ENCODE results near the gene LRWD1.
"Not testable (repeated sequence)": the region's sequence is repeated elsewhere in the genome, so short reads cannot be mapped to it uniquely, and the experiment has no call there.

LRWD1 gene

GRCh38 chr7:102498321-102498720 is 33.5 kb downstream of the LRWD1 start:
- not testable (repeated sequence) for DNase-seq

GRCh38 chr7:102503141-102503540 is 38.4 kb downstream of the LRWD1 start:
- not testable (repeated sequence) for DNase-seq

GRCh38 chr7:102505298-102506185 is 40.8 kb downstream of the LRWD1 start:
- not testable (repeated sequence) for DNase-seq

- DNase-seq, result not testable (repeated sequence)
Measured at GRCh38 chr7:102507410-102508088, 42.8 kb downstream of the LRWD1 start.

- not testable (repeated sequence) for DNase-seq
Measured at GRCh38 chr7:102510575-102510974, 45.8 kb downstream of the LRWD1 start.

- not testable (repeated sequence) for DNase-seq
Measured at GRCh38 chr7:102511860-102512522, 47.2 kb downstream of the LRWD1 start.

- not testable (repeated sequence) for DNase-seq
Measured at GRCh38 chr7:102512642-102513221, 47.9 kb downstream of the LRWD1 start.

- not testable (repeated sequence) for DNase-seq
Measured at GRCh38 chr7:102514881-102515721, 50.3 kb downstream of the LRWD1 start.

GRCh38 chr7:102515889-102516288 is 51.1 kb downstream of the LRWD1 start:
- not testable (repeated sequence) for DNase-seq

GRCh38 chr7:102516951-102517350 is 52.2 kb downstream of the LRWD1 start:
- not testable (repeated sequence) for DNase-seq

GRCh38 chr7:102517550-102518147 is 52.9 kb downstream of the LRWD1 start, which contains the start of gene RASA4B:
TSS of gene RASA4B (minus strand) at chr7:102517777. CDS start at chr7:102517710, 67 bp downstream.
- not testable (repeated sequence) for DNase-seq

- DNase-seq, result not testable (repeated sequence)
Measured at GRCh38 chr7:102520797-102521196, 56.0 kb downstream of the LRWD1 start.
